DMS114 treated with DMSO at 0.1 percent for 48 hours (cell line): ENCODE data around the gene SAMD1.
A peak's percentile ranks its signal among the peaks of the same experiment; 100 is the strongest.

Experiments used
- DNase-seq: peaks from one replicate; lab custom pipeline; 2025; ENCODE audit not compliant: unreplicated experiment; lab: John Stamatoyannopoulos, UW

Gene SAMD1

GRCh38 chr19:14089662-14090508 lies 666 bp downstream of the SAMD1 start:
- no peak for DNase-seq

GRCh38 chr19:14089412-14089661 lies 1.2 kb downstream of the SAMD1 start:
- no peak for DNase-seq

GRCh38 chr19:14088634-14089411 lies 1.7 kb downstream of the SAMD1 start:
- no peak for DNase-seq

GRCh38 chr19:14086098-14086497 lies 4.5 kb downstream of the SAMD1 start:
- no peak for DNase-seq

GRCh38 chr19:14085309-14085995 lies 5.1 kb downstream of the SAMD1 start, which contains the start of gene C19orf67:
Gene C19orf67, minus strand, starts transcription at chr19:14085783. Its CDS starts 156 bp downstream, at chr19:14085627.
- no peak for DNase-seq

GRCh38 chr19:14082675-14082960 lies 7.9 kb downstream of the SAMD1 start:
- no peak for DNase-seq

GRCh38 chr19:14081797-14082674 lies 8.5 kb downstream of the SAMD1 start:
- no peak for DNase-seq

- DNase-seq, result peak; percentile 93
These were observed 9.4 kb downstream of the SAMD1 start for GRCh38 chr19:14080887-14081796.

GRCh38 chr19:14078411-14078810 lies 12.1 kb downstream of the SAMD1 start:
- DNase-seq, result no peak

GRCh38 chr19:14073925-14074838 lies 16.4 kb downstream of the SAMD1 start:
- no peak for DNase-seq

GRCh38 chr19:14073261-14073924 lies 17.2 kb downstream of the SAMD1 start:
- peak; percentile 32 for DNase-seq

GRCh38 chr19:14072535-14073260 lies 17.9 kb downstream of the SAMD1 start, which contains the start of gene MISP3:
Gene MISP3, plus strand, starts transcription at chr19:14072786. Its CDS starts 524 bp downstream, at chr19:14073310.
- no peak for DNase-seq

GRCh38 chr19:14070268-14071050 lies 20.1 kb downstream of the SAMD1 start:
- no peak for DNase-seq

- DNase-seq, result no peak
These were observed 24.4 kb downstream of the SAMD1 start for GRCh38 chr19:14066134-14066533.

- no peak for DNase-seq
These were observed 27.4 kb downstream of the SAMD1 start for GRCh38 chr19:14063105-14063504.

- DNase-seq, result no peak
These were observed 28.0 kb downstream of the SAMD1 start for GRCh38 chr19:14062558-14062855.
